Fibroblast of lung (primary cell): ENCODE results near the gene STIMATE. TPM values are rescaled to one million over a fixed set of nuclear protein-coding genes. Genes with fewer than 3 reads are reported as not detected.

Experiments
- DNase-seq, 2 donors: peaks; one replicate each; pipeline versions ENCODE4 v3.0.0 to v3.0.0-alpha.2; 2010; ENCODE audit warnings: low read depth in 2 of 2
- H2AFZ ChIP-seq: 2 replicates; pipeline ENCODE4 v1.5.1; 2012; ENCODE audit warnings: low read length, control low read depth, inconsistent platforms
- H3K27ac ChIP-seq: 2 replicates; pipeline ENCODE4 v1.5.1; 2011; ENCODE audit warnings: low read length, control low read depth; ENCODE audit not compliant: insufficient read depth
- H3K27me3 ChIP-seq: 2 replicates; pipeline ENCODE4 v1.5.1; 2011; ENCODE audit warnings: mild to moderate bottlenecking, low read length; ENCODE audit not compliant: control insufficient read depth, insufficient read depth
- H3K36me3 ChIP-seq: 2 replicates; pipeline ENCODE4 v1.5.1; 2011; ENCODE audit warnings: low read length; ENCODE audit not compliant: control insufficient read depth, insufficient read depth
- H3K4me1 ChIP-seq: 2 replicates; pipeline ENCODE4 v1.5.1; 2011; ENCODE audit warnings: low read length; ENCODE audit not compliant: control insufficient read depth, insufficient read depth; ENCODE audit errors: extremely low read depth
- H3K4me2 ChIP-seq: 2 replicates; pipeline ENCODE4 v1.5.1; 2011; ENCODE audit warnings: low read length, control low read depth; ENCODE audit not compliant: insufficient read depth; ENCODE audit errors: extremely low read depth
- H3K4me3 ChIP-seq, 4 experiments: fragments of 200-600 bp in 1 of 4; sonication (generic) in 1 of 4; replicated peaks in 1 of 4; 2 replicates each; pipeline ENCODE4 v1.5.1; 2011 to 2016; ENCODE audit warnings: low read length in 4 of 4, low read depth in 3 of 4, mild to moderate bottlenecking in 3 of 4, control low read depth in 2 of 4, inconsistent platforms in 1 of 4, mixed read lengths in 1 of 4; ENCODE audit not compliant: insufficient read depth in 1 of 4; ENCODE audit errors: control extremely low read depth in 1 of 4
- H3K79me2 ChIP-seq: 2 replicates; pipeline ENCODE4 v1.5.1; 2012; ENCODE audit warnings: mild to moderate bottlenecking, low read length, inconsistent platforms; ENCODE audit not compliant: control insufficient read depth, insufficient read depth
- H3K9ac ChIP-seq: 2 replicates; pipeline ENCODE4 v1.5.1; 2011; ENCODE audit warnings: mild to moderate bottlenecking, low read length, control low read depth; ENCODE audit not compliant: insufficient read depth
- H3K9me3 ChIP-seq: 2 replicates; pipeline ENCODE4 v1.5.1; 2012; ENCODE audit warnings: low read depth, low read length; ENCODE audit not compliant: control insufficient read depth, insufficient read depth
- H4K20me1 ChIP-seq: 2 replicates; pipeline ENCODE4 v1.5.1; 2011; ENCODE audit warnings: low read length; ENCODE audit not compliant: control insufficient read depth, insufficient read depth; ENCODE audit errors: extremely low read depth
- EZH2 ChIP-seq: IDR thresholded peaks from 2 replicates; pipeline ENCODE4 v1.5.1; 2012; ENCODE audit warnings: low read length, control low read depth, mild to moderate bottlenecking; ENCODE audit errors: missing control alignments
- polyA plus RNA-seq, 2 donors: library from polyadenylated mRNA; depleted of rRNA in 1 of 2; stranded (reverse) in 1 of 2; unstranded in 1 of 2; fragments of >200 nt; gene quantifications; 2 replicates each; pipeline ENCODE4 v1.2.1, GENCODE V29; 2011 to 2012; ENCODE audit warnings: missing spikeins in 1 of 2
- total RNA-seq: library from RNA; depleted of rRNA; stranded (reverse); fragments of >200 nt; gene quantifications from 2 replicates; pipeline ENCODE4 v1.2.1, GENCODE V29; 2014
- TF ChIP-seq, protein P1 (sequence below), 2 donors: IDR thresholded peaks in 1 of 2; conservative IDR thresholded peaks in 1 of 2; 1 replicate in 1 of 2; 2 replicates in 1 of 2; pipeline ENCODE4 v1.5.1; 2011 to 2012; ENCODE audit warnings: low read length in 2 of 2, control low read depth in 1 of 2, inconsistent platforms in 1 of 2, low read depth in 1 of 2, mild to moderate bottlenecking in 1 of 2

Gene STIMATE
- total and polyA plus RNA-seq, 2 donors (not counting 1 experiment from before 2014, with no cell fraction given): 11.6 to 13.0 TPM

DNA sequence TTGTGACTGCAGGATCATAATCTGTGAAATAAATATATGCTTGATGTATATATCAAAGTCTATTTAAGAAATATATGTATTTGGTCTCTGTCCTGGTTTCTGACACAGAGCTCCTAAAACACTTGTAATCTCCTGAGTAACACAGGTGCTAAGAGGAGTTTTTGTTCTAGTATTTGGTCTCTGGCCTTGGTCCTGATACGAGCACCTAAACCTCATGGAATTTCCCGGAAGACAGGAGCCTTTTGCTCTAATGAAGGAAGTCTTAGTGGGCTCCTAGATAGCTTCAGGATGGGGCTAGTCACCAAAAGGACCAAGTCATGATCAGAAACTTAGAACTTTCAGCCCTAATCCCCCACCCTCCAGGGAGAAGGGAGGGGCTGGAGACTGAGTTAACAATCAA lies 43.3 kb downstream of the STIMATE start:
- Histone ChIP-seq H3K9me3 (no peaks in the 10 kb centered on the region), H3K79me2 (no peaks in the 10 kb centered on the region), H3K36me3 (peaks cover 6% of the 10 kb centered on the region), H3K9ac (no peak overlapping the region), H3K27ac (no peak overlapping the region), H4K20me1 (no peaks in the 10 kb centered on the region), H2AFZ (no peak overlapping the region), H3K4me1 (peaks cover 1% of the 10 kb centered on the region), H3K27me3 (no peaks in the 10 kb centered on the region), H3K4me2 (no peak overlapping the region), H3K4me3 (no peak overlapping the region)
- DNase-seq: no peak
- TF ChIP-seq, protein P1, sequence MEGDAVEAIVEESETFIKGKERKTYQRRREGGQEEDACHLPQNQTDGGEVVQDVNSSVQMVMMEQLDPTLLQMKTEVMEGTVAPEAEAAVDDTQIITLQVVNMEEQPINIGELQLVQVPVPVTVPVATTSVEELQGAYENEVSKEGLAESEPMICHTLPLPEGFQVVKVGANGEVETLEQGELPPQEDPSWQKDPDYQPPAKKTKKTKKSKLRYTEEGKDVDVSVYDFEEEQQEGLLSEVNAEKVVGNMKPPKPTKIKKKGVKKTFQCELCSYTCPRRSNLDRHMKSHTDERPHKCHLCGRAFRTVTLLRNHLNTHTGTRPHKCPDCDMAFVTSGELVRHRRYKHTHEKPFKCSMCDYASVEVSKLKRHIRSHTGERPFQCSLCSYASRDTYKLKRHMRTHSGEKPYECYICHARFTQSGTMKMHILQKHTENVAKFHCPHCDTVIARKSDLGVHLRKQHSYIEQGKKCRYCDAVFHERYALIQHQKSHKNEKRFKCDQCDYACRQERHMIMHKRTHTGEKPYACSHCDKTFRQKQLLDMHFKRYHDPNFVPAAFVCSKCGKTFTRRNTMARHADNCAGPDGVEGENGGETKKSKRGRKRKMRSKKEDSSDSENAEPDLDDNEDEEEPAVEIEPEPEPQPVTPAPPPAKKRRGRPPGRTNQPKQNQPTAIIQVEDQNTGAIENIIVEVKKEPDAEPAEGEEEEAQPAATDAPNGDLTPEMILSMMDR (conservative IDR thresholded peaks at IDR 0.05 in 1 of 2, IDR thresholded peaks at IDR 0.05 in 1 of 2; ENCODE audit: low read depth in 1 of 2, low read length in 2 of 2): no peak
- TF ChIP-seq EZH2: no peak

DNA sequence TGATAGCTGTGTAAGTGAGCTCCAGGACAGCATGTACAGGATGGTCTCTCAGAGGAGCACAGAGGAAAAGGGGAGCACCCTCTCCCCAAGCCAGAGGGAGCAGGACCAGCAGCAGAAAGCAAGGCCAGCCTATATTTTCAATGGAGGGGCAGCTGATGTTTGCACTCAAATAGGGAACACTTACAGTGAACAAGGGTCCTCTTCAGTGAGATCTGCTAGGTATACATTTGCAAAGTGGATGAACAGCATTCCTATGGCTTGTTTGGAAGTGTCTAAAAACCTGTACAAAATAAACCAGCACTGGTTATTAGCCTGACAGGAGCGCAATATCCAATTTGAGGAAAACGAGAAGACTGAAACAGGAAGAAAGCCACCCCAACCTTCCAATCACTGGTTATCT lies 44.9 kb downstream of the STIMATE start:
- no peak for DNase-seq
- no peaks in the 10 kb centered on the region for H3K9me3 ChIP-seq

DNA sequence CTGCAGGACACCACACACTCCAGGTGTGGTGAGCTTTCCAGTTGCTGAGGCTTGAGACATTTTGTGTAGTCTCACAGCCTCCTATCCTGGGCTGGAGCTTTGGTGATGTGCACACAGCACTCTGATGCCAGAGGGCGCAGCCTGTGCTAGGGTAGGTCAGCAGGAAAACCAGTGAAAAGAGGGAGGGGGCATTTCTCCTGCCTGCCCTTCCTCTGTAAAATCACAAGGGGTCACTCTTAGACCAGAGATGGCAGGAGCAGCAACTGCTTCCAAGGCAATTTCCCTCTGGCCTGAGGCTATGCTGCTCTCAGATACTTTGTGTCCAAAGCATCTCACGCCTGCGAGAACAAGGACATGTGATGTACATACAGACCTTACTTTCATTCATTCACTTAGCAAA lies 46.0 kb downstream of the STIMATE start:
- Histone ChIP-seq H3K79me2 (no peaks in the 10 kb centered on the region), H3K36me3 (peaks cover 6% of the 10 kb centered on the region), H3K4me3 (no peak overlapping the region), H3K9me3 (no peaks in the 10 kb centered on the region), H3K9ac (no peak overlapping the region), H3K4me2 (no peak overlapping the region), H3K27ac (no peak overlapping the region), H4K20me1 (no peaks in the 10 kb centered on the region), H3K27me3 (no peaks in the 10 kb centered on the region), H2AFZ (no peak overlapping the region), H3K4me1 (peaks cover 3% of the 10 kb centered on the region)
- peak; percentile 16 to 58 for DNase-seq
- TF ChIP-seq, protein P1 (conservative IDR thresholded peaks at IDR 0.05 in 1 of 2, IDR thresholded peaks at IDR 0.05 in 1 of 2; ENCODE audit: low read depth in 1 of 2, low read length in 2 of 2): peak; percentile 53 to 65
- no peak for TF ChIP-seq EZH2

More for the DNA sequence above, 44.9 kb downstream of the STIMATE start:
- no peak overlapping the region for H3K27ac ChIP-seq
- H4K20me1 ChIP-seq: no peaks in the 10 kb centered on the region
- no peak overlapping the region for H3K4me2 ChIP-seq
- H3K27me3 ChIP-seq: no peaks in the 10 kb centered on the region
- TF ChIP-seq, protein P1 (conservative IDR thresholded peaks at IDR 0.05 in 1 of 2, IDR thresholded peaks at IDR 0.05 in 1 of 2; ENCODE audit: low read depth in 1 of 2, low read length in 2 of 2): no peak
- no peak for TF ChIP-seq EZH2
- H3K36me3 ChIP-seq: peaks cover 6% of the 10 kb centered on the region
- H3K79me2 ChIP-seq: no peaks in the 10 kb centered on the region
- H3K4me1 ChIP-seq: peaks cover 3% of the 10 kb centered on the region
- H2AFZ ChIP-seq: no peak overlapping the region
- H3K9ac ChIP-seq: no peak overlapping the region
- no peak overlapping the region for H3K4me3 ChIP-seq
